Neutrophil (primary cell): ENCODE data around the gene CTDSPL.

Experiments used
- H3K27ac ChIP-seq: fragments of 200-600 bp; sonication (generic); 2 replicates; pipeline ENCODE4 v1.5.1; 2016; ENCODE audit warnings: mild to moderate bottlenecking, moderate library complexity
- H3K27me3 ChIP-seq: fragments of 200-600 bp; sonication (generic); 2 replicates; pipeline ENCODE4 v1.6.0; 2016; ENCODE audit warnings: mild to moderate bottlenecking
- H3K36me3 ChIP-seq: fragments of 200-600 bp; sonication (generic); 2 replicates; pipeline ENCODE4 v1.5.1; 2017
- H3K4me1 ChIP-seq, 2 experiments: fragments of 200-600 bp in 1 of 2; sonication (generic) in 1 of 2; 1 replicate in 1 of 2; 2 replicates in 1 of 2; pipeline versions ENCODE4 v1.5.1 to v1.6.1; 2013 to 2016; ENCODE audit warnings: low read depth in 1 of 2, low read length in 1 of 2, mild to moderate bottlenecking in 1 of 2, moderate library complexity in 1 of 2; ENCODE audit not compliant: control insufficient read depth in 1 of 2, insufficient read depth in 1 of 2
- H3K4me3 ChIP-seq, 2 experiments: fragments of 200-600 bp in 1 of 2; sonication (generic) in 1 of 2; 1 replicate in 1 of 2; 2 replicates in 1 of 2; pipeline ENCODE4 v1.5.1; 2013 to 2016; ENCODE audit warnings: low read depth in 1 of 2, low read length in 1 of 2, mild to moderate bottlenecking in 1 of 2, moderate library complexity in 1 of 2
- H3K9me3 ChIP-seq: fragments of 200-600 bp; sonication (generic); 2 replicates; pipeline ENCODE4 v1.5.1; 2016
- CTCF ChIP-seq: fragments of 200-600 bp; sonication (generic); IDR thresholded peaks from 2 replicates; pipeline ENCODE4 v1.5.1; 2016; ENCODE audit warnings: antibody characterized with exemption

Gene CTDSPL

GRCh38 chr3:37946531-37946889 is 84.8 kb downstream of the CTDSPL start:
- H3K27me3 ChIP-seq = no peaks in the 10 kb centered on the region
- H3K36me3 ChIP-seq = no peaks in the 10 kb centered on the region
- no peaks in the 10 kb centered on the region for H3K9me3 ChIP-seq
- H3K4me1 ChIP-seq = peaks cover 28 to 33% of the 10 kb centered on the region in 2 experiments
- H3K4me3 ChIP-seq = no peak overlapping the region
- peak overlapping the region; percentile 59 for H3K27ac ChIP-seq
- no peak for TF ChIP-seq CTCF

DNA sequence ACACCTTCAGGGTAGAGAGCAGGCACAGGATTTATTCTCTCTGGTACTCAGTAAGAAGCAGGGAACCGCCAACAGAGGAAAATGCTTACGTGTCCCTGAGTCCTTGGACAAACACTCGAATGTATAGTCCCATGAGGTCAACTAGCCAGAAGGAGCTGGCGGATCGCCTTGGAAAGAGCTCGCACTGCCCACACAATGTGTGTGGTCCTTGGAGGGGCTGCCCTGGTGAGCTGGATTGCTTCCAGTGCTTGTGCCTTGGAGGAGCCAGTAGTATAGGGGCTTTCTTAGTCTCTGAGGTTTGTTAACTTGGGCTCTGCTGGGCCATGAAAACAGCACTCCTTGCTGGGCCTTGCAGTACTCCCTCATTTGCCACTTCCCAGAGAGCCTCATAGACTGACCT is 88.2 kb downstream of the CTDSPL start:
- TF ChIP-seq CTCF = no peak
- H3K4me3 ChIP-seq = no peak overlapping the region
- H3K27ac ChIP-seq = no peak overlapping the region
- no peaks in the 10 kb centered on the region for H3K9me3 ChIP-seq
- H3K4me1 ChIP-seq = peaks cover 19 to 20% of the 10 kb centered on the region in 2 experiments
- no peaks in the 10 kb centered on the region for H3K27me3 ChIP-seq
- no peaks in the 10 kb centered on the region for H3K36me3 ChIP-seq

GRCh38 chr3:37952564-37952963 is 90.9 kb downstream of the CTDSPL start:
- H3K36me3 ChIP-seq = no peaks in the 10 kb centered on the region
- no peak overlapping the region for H3K27ac ChIP-seq
- no peak for TF ChIP-seq CTCF
- H3K4me1 ChIP-seq = peaks cover 21 to 23% of the 10 kb centered on the region in 2 experiments
- H3K9me3 ChIP-seq = no peaks in the 10 kb centered on the region
- no peak overlapping the region for H3K4me3 ChIP-seq
- H3K27me3 ChIP-seq = no peaks in the 10 kb centered on the region

DNA sequence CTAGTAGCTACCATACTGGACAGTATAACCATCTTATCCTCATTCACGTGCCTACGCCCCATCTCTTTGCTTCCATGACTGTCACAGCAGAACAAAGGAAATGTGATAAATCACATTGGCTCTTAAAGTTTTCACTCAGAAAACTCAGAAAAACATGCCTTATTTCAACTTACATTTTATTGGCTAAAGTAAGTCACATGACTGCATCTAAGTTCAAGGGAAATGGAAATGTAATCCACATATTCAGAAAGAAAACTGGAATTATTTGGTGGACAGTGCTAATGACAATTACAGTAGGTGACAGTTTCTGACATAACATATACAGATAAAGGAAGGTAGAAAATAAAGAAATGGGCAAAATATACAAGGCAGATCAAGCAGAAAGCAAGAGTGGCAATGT is 91.5 kb downstream of the CTDSPL start:
- Histone ChIP-seq H3K4me3 (no peak overlapping the region), H3K27me3 (no peaks in the 10 kb centered on the region), H3K27ac (no peak overlapping the region), H3K9me3 (no peaks in the 10 kb centered on the region), H3K4me1 (peaks cover 26 to 28% of the 10 kb centered on the region in 2 experiments), H3K36me3 (no peaks in the 10 kb centered on the region)
- TF ChIP-seq CTCF = no peak

- Histone ChIP-seq H3K4me3 (no peak overlapping the region), H3K36me3 (no peaks in the 10 kb centered on the region), H3K4me1 (peaks cover 26 to 28% of the 10 kb centered on the region in 2 experiments), H3K27ac (peak overlapping the region; percentile 82), H3K9me3 (no peaks in the 10 kb centered on the region), H3K27me3 (no peaks in the 10 kb centered on the region)
- no peak for TF ChIP-seq CTCF
Observed at GRCh38 chr3:37953707-37954394, 92.2 kb downstream of the CTDSPL start.
